Esophagus squamous epithelium (tissue), 5 donors: ENCODE results near the gene NEDD1. TPM values are rescaled to one million over a fixed set of nuclear protein-coding genes. Genes with fewer than 3 reads are reported as not detected.
A peak's percentile ranks its signal among the peaks of the same experiment; 100 is the strongest.

ENCODE experiments used
- DNase-seq: peaks from one replicate; lab custom pipeline; 2025; lab: John Stamatoyannopoulos, UW
- H3K27ac ChIP-seq, 4 donors: fragments of 200-600 bp; sonication (generic); one replicate each; pipeline ENCODE4 v1.5.1; 2016 to 2019; ENCODE audit warnings: mild to moderate bottlenecking in 1 of 4
- H3K27me3 ChIP-seq, 4 donors: fragments of 200-600 bp; sonication (generic); 1 replicate in 3 of 4; 2 replicates in 1 of 4; pipeline versions ENCODE4 v1.5.1 to v1.6.0; 2017 to 2021; ENCODE audit warnings: antibody characterized with exemption in 1 of 4
- H3K36me3 ChIP-seq, 3 donors: fragments of 200-600 bp; sonication (generic); one replicate each; pipeline ENCODE4 v1.5.1; 2016 to 2019
- H3K4me1 ChIP-seq, 3 donors: fragments of 200-600 bp; sonication (generic); one replicate each; pipeline ENCODE4 v1.5.1; 2017 to 2019
- H3K4me3 ChIP-seq, 4 donors: fragments of 200-600 bp; sonication (generic); 1 replicate in 3 of 4; 2 replicates in 1 of 4; pipeline ENCODE4 v1.5.1; 2016 to 2019; ENCODE audit warnings: mild to moderate bottlenecking in 2 of 4, moderate library complexity in 1 of 4
- H3K9me3 ChIP-seq, 3 donors: fragments of 200-600 bp; sonication (generic); one replicate each; pipeline ENCODE4 v1.5.1; 2016 to 2019
- POLR2A ChIP-seq, 4 donors: fragments of 450-650 bp; IDR thresholded peaks; one replicate each; pipeline ENCODE4 v1.6.1; 2017; ENCODE audit warnings: antibody characterized with exemption in 4 of 4, mild to moderate bottlenecking in 4 of 4, moderate library complexity in 3 of 4
- WGBS, 2 donors: methylation state at CpG; one replicate each; pipeline ENCODE4 v1.1.5; 2018; 5-methylcytosine and 5-hydroxymethylcytosine counted together
- intact Hi-C: fragments of 100-400 bp; cut with DNase I; formaldehyde crosslinking; loops from one replicate; pipeline ENCODE4 v1.15.0; 2022
- total RNA-seq, 4 donors: library from RNA; depleted of rRNA; stranded (reverse); fragments of >200 nt; gene quantifications; one replicate each; pipeline ENCODE4 v1.1.0, GENCODE V29; 2016
- TF ChIP-seq, protein P1 (sequence below), 6 experiments: fragments of 450-650 bp in 4 of 6; fragments of 200-600 bp in 2 of 6; sonication (generic) in 2 of 6; IDR thresholded peaks; one replicate each; pipeline ENCODE4 v1.5.1; 2016 to 2019; ENCODE audit warnings: antibody characterized with exemption in 6 of 6, mild to moderate bottlenecking in 4 of 6, moderate library complexity in 4 of 6
- donor health status: DM: yes; HTN: yes; CAD: no.

The NEDD1 gene
- total RNA-seq, 4 donors from 2014 or later: 8.3 to 27.7 (median 13.1) TPM

GRCh38 chr12:96908423-96908675 is 1.3 kb downstream of the NEDD1 start:
- Histone ChIP-seq H3K4me3 (peak overlapping the region in 3 of 4 donors; percentile 68 to 96 (median 92)), H3K27me3 (no peaks in the 10 kb centered on the region), H3K36me3 (no peaks in the 10 kb centered on the region), H3K27ac (peak overlapping the region in 1 of 4 donors; percentile 91), H3K9me3 (no peaks in the 10 kb centered on the region), H3K4me1 (peaks cover 5 to 33% (median 9%) of the 10 kb centered on the region in 3 donors)
- intact Hi-C loops: no loop called here
- TF ChIP-seq, protein P1, sequence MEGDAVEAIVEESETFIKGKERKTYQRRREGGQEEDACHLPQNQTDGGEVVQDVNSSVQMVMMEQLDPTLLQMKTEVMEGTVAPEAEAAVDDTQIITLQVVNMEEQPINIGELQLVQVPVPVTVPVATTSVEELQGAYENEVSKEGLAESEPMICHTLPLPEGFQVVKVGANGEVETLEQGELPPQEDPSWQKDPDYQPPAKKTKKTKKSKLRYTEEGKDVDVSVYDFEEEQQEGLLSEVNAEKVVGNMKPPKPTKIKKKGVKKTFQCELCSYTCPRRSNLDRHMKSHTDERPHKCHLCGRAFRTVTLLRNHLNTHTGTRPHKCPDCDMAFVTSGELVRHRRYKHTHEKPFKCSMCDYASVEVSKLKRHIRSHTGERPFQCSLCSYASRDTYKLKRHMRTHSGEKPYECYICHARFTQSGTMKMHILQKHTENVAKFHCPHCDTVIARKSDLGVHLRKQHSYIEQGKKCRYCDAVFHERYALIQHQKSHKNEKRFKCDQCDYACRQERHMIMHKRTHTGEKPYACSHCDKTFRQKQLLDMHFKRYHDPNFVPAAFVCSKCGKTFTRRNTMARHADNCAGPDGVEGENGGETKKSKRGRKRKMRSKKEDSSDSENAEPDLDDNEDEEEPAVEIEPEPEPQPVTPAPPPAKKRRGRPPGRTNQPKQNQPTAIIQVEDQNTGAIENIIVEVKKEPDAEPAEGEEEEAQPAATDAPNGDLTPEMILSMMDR (IDR thresholded peaks at IDR 0.05): no peak
- TF ChIP-seq POLR2A (IDR thresholded peaks at IDR 0.05): no peak
- DNase-seq: no peak
- WGBS, 2 donors: 32 to 49% methylated on average over 3 of the region's 3 CpGs

GRCh38 chr12:96912261-96912660 is 5.2 kb downstream of the NEDD1 start:
- Histone ChIP-seq H3K4me1 (peaks cover 5 to 28% (median 9%) of the 10 kb centered on the region in 3 donors), H3K27ac (no peak overlapping the region), H3K9me3 (no peaks in the 10 kb centered on the region), H3K36me3 (no peaks in the 10 kb centered on the region), H3K27me3 (no peaks in the 10 kb centered on the region), H3K4me3 (no peak overlapping the region)
- TF ChIP-seq POLR2A (IDR thresholded peaks at IDR 0.05): no peak
- TF ChIP-seq, protein P1 (IDR thresholded peaks at IDR 0.05): no peak
- 78 to 88% methylated on average over 2 of the region's 2 CpGs for WGBS, 2 donors
- intact Hi-C loops: no loop called here
- DNase-seq: no peak

DNA sequence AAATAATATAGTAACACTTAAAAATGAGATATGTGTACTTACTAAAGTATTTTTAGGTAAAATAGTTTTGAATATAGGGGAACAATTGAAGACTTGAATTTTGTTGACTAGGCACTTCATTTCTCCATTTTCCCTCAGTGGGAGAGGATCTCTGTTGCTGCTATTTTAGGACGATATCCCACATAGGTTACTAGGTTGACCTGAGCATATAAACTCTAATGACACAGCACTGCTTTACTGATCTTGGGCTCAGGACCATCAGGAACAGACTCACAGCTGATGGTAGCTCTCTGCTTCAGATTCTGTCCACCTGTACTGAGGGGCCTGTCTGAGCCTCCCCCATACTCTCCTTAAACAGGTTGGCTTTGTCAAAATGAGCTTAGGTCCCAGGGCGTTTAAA is 5.9 kb downstream of the NEDD1 start:
- Histone ChIP-seq H3K27ac (no peak overlapping the region), H3K27me3 (no peaks in the 10 kb centered on the region), H3K4me3 (no peak overlapping the region), H3K4me1 (peaks cover 5 to 22% (median 6%) of the 10 kb centered on the region in 3 donors), H3K36me3 (no peaks in the 10 kb centered on the region), H3K9me3 (no peaks in the 10 kb centered on the region)
- DNase-seq: no peak
- TF ChIP-seq, protein P1 (IDR thresholded peaks at IDR 0.05): no peak
- no peak for TF ChIP-seq POLR2A (IDR thresholded peaks at IDR 0.05)
- 87 to 97% methylated on average over 2 of the region's 2 CpGs for WGBS, 2 donors
- intact Hi-C loops: no loop called here

GRCh38 chr12:96919510-96920210 is 12.6 kb downstream of the NEDD1 start:
- Histone ChIP-seq H3K27ac (no peak overlapping the region), H3K4me1 (no peaks in the 10 kb centered on the region), H3K27me3 (no peaks in the 10 kb centered on the region), H3K36me3 (peaks cover 0 to 31% (median 0%) of the 10 kb centered on the region in 3 donors), H3K9me3 (no peaks in the 10 kb centered on the region), H3K4me3 (no peak overlapping the region)
- TF ChIP-seq, protein P1 (IDR thresholded peaks at IDR 0.05): no peak
- TF ChIP-seq POLR2A (IDR thresholded peaks at IDR 0.05): no peak
- intact Hi-C loops: no loop called here
- WGBS, 2 donors: 91% methylated on average over 2 of the region's 2 CpGs
- DNase-seq: no peak

DNA sequence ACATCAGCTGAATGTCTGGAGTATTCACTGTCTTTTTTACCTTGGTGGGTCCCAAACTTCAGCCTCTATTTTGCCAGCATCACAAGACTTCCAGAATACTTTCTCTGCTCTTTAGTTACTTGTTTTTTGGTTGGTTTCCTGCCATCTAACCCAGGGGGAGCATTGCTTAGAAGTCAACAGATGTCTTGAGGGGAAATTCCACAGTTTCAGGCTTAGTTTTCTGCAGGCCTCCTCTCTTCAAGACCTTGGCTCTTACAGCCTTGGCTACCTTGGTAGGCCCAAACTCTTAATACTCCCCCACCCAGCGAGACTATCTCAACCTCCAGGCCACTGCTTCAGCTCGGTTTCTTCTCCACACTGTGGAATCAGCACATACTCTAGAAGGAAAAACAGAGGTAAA is 41.7 kb downstream of the NEDD1 start:
- Histone ChIP-seq H3K27ac (no peak overlapping the region), H3K4me1 (no peaks in the 10 kb centered on the region), H3K4me3 (no peak overlapping the region), H3K36me3 (peaks cover 0 to 74% (median 0%) of the 10 kb centered on the region in 3 donors), H3K27me3 (no peaks in the 10 kb centered on the region), H3K9me3 (no peaks in the 10 kb centered on the region)
- intact Hi-C loops: no loop called here
- 95 to 100% methylated on average over 2 of the region's 2 CpGs for WGBS, 2 donors
- no peak for DNase-seq
- no peak for TF ChIP-seq POLR2A (IDR thresholded peaks at IDR 0.05)
- TF ChIP-seq, protein P1 (IDR thresholded peaks at IDR 0.05): no peak
